ENCODE data around the gene KCTD16. TPM values are rescaled to one million over a fixed set of nuclear protein-coding genes. Genes with fewer than 3 reads are reported as not detected.

KCTD16 gene
- total RNA-seq, 1 experiment from 2014 or later, result 0.64 TPM

- no peaks in the 10 kb centered on the region for H3K9me2 ChIP-seq (ENCODE audit: insufficient read depth)
- DNase-seq (ENCODE audit: low read depth, low spot score) (no peak), ATAC-seq (no peak)
- H3K4me3 ChIP-seq (replicated peaks in 1 of 2; ENCODE audit: low read depth in 1 of 2, low read length in 2 of 2), result no peak overlapping the region
- no peaks in the 10 kb centered on the region for H3K4me1 ChIP-seq (ENCODE audit: control insufficient read depth in 1 of 2, insufficient read depth in 2 of 2, low read length in 2 of 2)
- H4K20me1 ChIP-seq (ENCODE audit: insufficient read depth), result no peaks in the 10 kb centered on the region
- H2AFZ ChIP-seq (ENCODE audit: low read depth, low read length, poor library complexity, severe bottlenecking), result no peak overlapping the region
- POLR2A ChIA-PET, result no interaction called here
- RAD21 ChIA-PET (ENCODE audit: low non-redundant PET in 1 of 2, low total read pairs in 2 of 2, uncharacterized antibody in 2 of 2, unreplicated experiment in 2 of 2), result no interaction called here
- no peak overlapping the region for H3K9ac ChIP-seq (ENCODE audit: low read length)
- no TSS peak for BruUV-seq (replicated peaks)
- intact Hi-C loops (cut with micrococcal nuclease), result no loop called here
- H3K9me3 ChIP-seq (ENCODE audit: control insufficient read depth in 1 of 2, insufficient read depth in 1 of 2, low read depth in 1 of 2, low read length in 2 of 2), result no peaks in the 10 kb centered on the region
- no peaks in the 10 kb centered on the region for H3K36me3 ChIP-seq (ENCODE audit: control insufficient read depth in 1 of 2, insufficient read depth in 2 of 2, low read length in 2 of 2)
- no peak for TF ChIP-seq ZNF274 (IDR thresholded peaks at IDR 0.05; ENCODE audit: low read depth, low read length)
- no peak for TF ChIP-seq MAX (IDR thresholded peaks at IDR 0.05)
- H3K27ac ChIP-seq (ENCODE audit: low read depth, low read length), result no peak overlapping the region
- no peak overlapping the region for H3K4me2 ChIP-seq (ENCODE audit: low read length)
- CTCF ChIA-PET, result interaction anchor here (1.8 kb wide), 1 partner anchor 10 kb away, joined by 5 read pairs; no protein-coding TSS in a partner anchor
- H3K27me3 ChIP-seq (ENCODE audit: insufficient read depth, low read length), result peaks cover 65% of the 10 kb centered on the region
- no peaks in the 10 kb centered on the region for H3K79me2 ChIP-seq (ENCODE audit: insufficient read depth, low read length)
Observed at GRCh38 chr5:144194144-144194543, 23.5 kb downstream of the KCTD16 start.

GRCh38 chr5:144195448-144195847, 24.8 kb downstream of the KCTD16 start:
- ChIA-PET CTCF (interaction anchor here (1.0 kb wide), 1 partner anchor 9 kb away, joined by 6 read pairs; no protein-coding TSS in a partner anchor), POLR2A (interaction anchor here (1.2 kb wide), 1 partner anchor 8 kb away, joined by 3 read pairs; no protein-coding TSS in a partner anchor), RAD21 (ENCODE audit: low non-redundant PET in 1 of 2, low total read pairs in 2 of 2, uncharacterized antibody in 2 of 2, unreplicated experiment in 2 of 2) (no interaction called here)
- peaks cover 75% of the 10 kb centered on the region for H3K27me3 ChIP-seq (ENCODE audit: insufficient read depth, low read length)
- ATAC-seq, result no peak
- no peak overlapping the region for H3K4me3 ChIP-seq (replicated peaks in 1 of 2; ENCODE audit: low read depth in 1 of 2, low read length in 2 of 2)
- H3K9ac ChIP-seq (ENCODE audit: low read length), result no peak overlapping the region
- no peaks in the 10 kb centered on the region for H3K4me1 ChIP-seq (ENCODE audit: control insufficient read depth in 1 of 2, insufficient read depth in 2 of 2, low read length in 2 of 2)
- H3K79me2 ChIP-seq (ENCODE audit: insufficient read depth, low read length), result no peaks in the 10 kb centered on the region
- DNase-seq (ENCODE audit: low read depth, low spot score), result no peak
- H3K9me3 ChIP-seq (ENCODE audit: control insufficient read depth in 1 of 2, insufficient read depth in 1 of 2, low read depth in 1 of 2, low read length in 2 of 2), result no peaks in the 10 kb centered on the region
- intact Hi-C loops (cut with micrococcal nuclease), result no loop called here
- no peaks in the 10 kb centered on the region for H4K20me1 ChIP-seq (ENCODE audit: insufficient read depth)
- no peak overlapping the region for H2AFZ ChIP-seq (ENCODE audit: low read depth, low read length, poor library complexity, severe bottlenecking)
- H3K27ac ChIP-seq (ENCODE audit: low read depth, low read length), result no peak overlapping the region
- H3K4me2 ChIP-seq (ENCODE audit: low read length), result no peak overlapping the region
- BruUV-seq (replicated peaks), result no TSS peak
- H3K9me2 ChIP-seq (ENCODE audit: insufficient read depth), result no peaks in the 10 kb centered on the region
- H3K36me3 ChIP-seq (ENCODE audit: control insufficient read depth in 1 of 2, insufficient read depth in 2 of 2, low read length in 2 of 2), result no peaks in the 10 kb centered on the region
- TF ChIP-seq YY1 (IDR thresholded peaks at IDR 0.05; ENCODE audit: extremely low read depth, insufficient replicate concordance, low read depth, low read length), result no peak
- no peak for TF ChIP-seq POLR2AphosphoS5 (IDR thresholded peaks at IDR 0.05; ENCODE audit: low read depth, low read length)
- TF ChIP-seq CBX3 (IDR thresholded peaks at IDR 0.05; ENCODE audit: low read depth), result no peak
- no peak for TF ChIP-seq EZH2phosphoT487 (IDR thresholded peaks at IDR 0.05; ENCODE audit: borderline replicate concordance)
- TF ChIP-seq SIN3A (IDR thresholded peaks at IDR 0.05; ENCODE audit: low read depth), result no peak
- no peak for TF ChIP-seq REST (IDR thresholded peaks at IDR 0.05; ENCODE audit: low read depth)
- TF ChIP-seq POLR2A (IDR thresholded peaks at IDR 0.05; ENCODE audit: borderline replicate concordance, extremely low read depth, insufficient read depth, insufficient read length), result no peak
- no peak for TF ChIP-seq JUND (IDR thresholded peaks at IDR 0.05)
- TF ChIP-seq ATF3 (IDR thresholded peaks at IDR 0.05), result no peak
- TF ChIP-seq SP1 (IDR thresholded peaks at IDR 0.05; ENCODE audit: low read depth), result no peak
- no peak for TF ChIP-seq ZBTB33 (IDR thresholded peaks at IDR 0.05; ENCODE audit: extremely low read depth, insufficient replicate concordance, low read length)
- no peak for TF ChIP-seq MAX (IDR thresholded peaks at IDR 0.05)
- no peak for TF ChIP-seq RAD21 (IDR thresholded peaks at IDR 0.05; ENCODE audit: low read depth)

All from HCT116 (cell line).